GM18502 (cell line): ENCODE results near the gene TBC1D16.
"Not testable (repeated sequence)": the region's sequence is repeated elsewhere in the genome, so short reads cannot be mapped to it uniquely, and the experiment has no call there.

Source experiments
- ATAC-seq: cut with Tn5 transposase; IDR thresholded peaks from one replicate; pipeline ENCODE4 v1.9.1; 2021; ENCODE audit warnings: mild to moderate bottlenecking; ENCODE audit not compliant: unreplicated experiment, poor library complexity

TBC1D16 gene

DNA sequence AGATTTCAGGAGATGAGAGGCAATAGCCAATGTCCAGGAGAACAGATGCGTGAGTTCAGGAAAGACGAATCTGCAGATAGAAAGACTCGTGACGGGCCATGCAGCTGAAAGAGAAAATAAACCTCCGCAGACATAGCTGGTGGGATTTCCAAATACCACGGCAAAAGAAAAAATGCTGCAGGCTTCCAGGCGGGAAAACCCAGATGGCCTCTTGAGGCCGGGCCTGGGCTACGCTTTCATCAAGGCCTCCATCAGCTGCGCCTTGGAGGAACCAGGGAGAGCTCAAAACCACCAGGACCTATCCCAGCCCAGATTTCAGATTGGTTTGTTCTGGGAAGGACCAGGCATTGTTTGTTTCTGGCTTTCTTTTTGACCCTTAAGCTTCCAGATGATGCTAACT is 17.4 kb upstream of the TBC1D16 start:
- ATAC-seq = no peak

DNA sequence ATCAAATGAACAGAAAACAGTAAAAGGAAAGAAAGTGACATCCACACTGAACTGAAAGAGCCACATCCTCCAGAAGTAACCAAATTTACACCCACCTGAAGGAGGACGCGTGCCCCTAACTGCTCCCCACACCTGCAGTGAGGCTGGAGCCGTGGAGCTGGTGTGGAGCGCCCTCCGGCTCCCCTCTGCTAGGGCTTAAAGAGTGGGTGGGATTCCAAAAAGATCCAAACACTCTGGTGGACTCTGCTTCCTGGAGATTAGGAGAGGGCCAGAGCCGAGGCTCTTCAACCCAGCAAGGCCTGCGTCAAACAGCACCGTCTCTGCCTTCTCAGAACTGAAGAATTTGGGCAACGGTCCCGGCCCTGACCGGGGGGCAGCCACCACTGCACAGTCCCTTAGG is 16.0 kb upstream of the TBC1D16 start:
- no peak for ATAC-seq

DNA sequence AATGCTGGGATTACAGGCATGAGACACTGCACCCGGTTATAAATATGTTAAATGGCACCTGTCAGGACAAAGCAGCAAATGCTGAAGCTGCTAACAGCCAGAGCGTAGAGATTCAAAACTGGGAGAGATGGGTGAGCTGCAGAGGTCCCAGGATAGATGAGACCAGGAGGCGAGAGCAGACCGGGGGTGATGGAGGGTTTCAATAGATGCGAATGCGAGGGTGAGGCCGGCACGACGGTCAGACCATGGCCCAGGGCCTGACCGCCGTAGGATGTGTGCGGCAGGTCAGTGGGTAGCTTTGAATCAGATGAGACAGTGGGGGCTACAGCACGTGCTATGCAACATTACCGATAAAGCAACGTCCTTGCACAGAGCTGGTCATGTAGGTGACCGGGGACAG is 15.0 kb upstream of the TBC1D16 start:
- ATAC-seq = no peak

DNA sequence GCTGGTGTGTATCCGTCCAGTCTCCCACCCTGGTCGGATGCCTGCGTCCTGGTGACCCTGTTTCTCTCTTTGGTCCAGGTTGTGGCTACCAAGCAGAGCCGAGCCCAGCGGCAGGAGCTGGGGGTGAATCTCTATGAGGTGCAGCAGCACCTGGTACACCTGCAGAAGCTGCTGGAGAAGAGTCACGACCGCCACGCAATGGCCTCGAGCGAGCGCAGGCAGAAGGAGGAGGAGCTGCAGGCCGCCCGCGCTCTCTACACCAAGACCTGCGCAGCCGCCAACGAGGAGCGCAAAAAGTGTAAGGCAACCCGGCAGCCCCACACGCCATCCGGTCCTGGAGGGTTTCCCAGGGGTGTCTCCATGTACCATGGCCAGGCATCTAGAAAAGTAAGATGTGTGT is 14.3 kb upstream of the TBC1D16 start:
- ATAC-seq = no peak

DNA sequence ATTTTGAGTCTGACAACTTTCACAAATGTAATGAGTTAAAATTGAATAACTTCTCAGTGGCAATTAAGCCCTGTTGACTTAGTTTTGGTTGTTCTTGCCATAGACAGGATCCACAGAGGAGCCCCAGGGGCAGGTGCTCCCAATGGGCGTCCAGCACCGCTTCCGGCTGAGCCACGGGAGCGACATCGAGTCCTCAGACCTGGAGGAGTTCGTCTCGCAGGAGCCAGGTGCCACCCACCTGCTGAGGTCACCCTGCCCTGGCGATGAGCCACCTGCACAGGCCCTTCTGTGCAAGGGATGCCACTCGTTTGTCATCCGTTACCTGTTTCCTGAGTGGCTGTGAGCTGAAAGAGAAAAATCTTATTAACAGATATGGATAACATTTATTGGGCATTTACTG is 11.5 kb upstream of the TBC1D16 start:
- ATAC-seq = no peak

DNA sequence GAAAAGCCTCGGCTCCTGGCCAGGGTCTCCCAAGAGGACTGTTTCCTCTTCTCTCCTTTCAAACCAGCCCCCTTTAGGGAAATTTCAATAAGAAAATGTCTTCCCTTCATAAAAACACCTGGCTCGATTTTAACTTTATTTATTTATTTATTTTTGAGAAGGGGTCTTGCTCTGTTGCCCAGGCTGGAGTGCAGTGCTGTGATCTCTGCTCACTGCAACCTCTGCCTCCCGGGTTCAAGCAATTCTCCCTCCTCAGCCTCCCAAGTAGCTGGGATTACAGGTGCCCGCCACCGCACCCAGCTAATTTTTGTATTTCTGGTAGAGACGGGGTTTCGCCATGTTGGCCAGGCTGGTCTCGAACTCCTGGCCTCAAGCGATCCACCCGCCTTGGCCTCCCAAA is 11.0 kb upstream of the TBC1D16 start:
- ATAC-seq = not testable (repeated sequence)

DNA sequence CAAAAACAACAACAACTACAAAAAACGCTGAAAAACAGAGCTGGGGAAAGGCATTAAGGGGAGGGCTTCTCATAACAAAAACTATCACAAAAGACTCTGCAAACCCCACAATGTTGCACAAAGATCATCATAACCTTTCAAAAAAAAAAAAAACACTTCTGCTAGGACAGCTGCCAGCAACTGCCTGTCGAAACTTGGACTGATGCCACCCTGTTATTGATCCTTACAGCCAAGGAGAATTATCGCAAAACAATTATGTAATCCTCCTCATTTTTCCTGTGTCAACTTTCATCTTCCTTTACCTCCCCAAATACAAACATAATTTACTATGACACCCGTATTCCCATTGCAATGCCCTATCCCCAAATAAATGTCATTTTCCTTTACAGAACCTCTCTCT is 10.0 kb upstream of the TBC1D16 start:
- ATAC-seq = no peak

DNA sequence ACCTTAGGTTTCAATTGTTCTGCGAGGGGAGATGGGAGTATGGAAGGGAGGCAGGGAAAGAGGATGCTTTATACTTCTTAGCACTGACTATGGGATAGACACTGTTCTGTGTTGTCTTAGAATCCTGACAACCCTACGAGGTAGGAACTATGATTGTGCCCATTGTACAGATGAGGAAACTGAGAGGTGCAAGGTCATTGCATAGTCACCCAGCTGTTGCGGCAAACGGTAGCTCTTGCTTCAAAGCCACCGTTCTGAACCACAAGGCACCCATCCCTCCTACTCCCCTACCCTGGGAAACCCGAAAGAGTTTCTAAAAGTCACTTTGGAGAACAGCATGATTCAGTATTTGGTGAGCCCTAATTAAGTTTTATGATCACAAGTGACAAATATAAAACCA is 8.3 kb upstream of the TBC1D16 start:
- no peak for ATAC-seq

DNA sequence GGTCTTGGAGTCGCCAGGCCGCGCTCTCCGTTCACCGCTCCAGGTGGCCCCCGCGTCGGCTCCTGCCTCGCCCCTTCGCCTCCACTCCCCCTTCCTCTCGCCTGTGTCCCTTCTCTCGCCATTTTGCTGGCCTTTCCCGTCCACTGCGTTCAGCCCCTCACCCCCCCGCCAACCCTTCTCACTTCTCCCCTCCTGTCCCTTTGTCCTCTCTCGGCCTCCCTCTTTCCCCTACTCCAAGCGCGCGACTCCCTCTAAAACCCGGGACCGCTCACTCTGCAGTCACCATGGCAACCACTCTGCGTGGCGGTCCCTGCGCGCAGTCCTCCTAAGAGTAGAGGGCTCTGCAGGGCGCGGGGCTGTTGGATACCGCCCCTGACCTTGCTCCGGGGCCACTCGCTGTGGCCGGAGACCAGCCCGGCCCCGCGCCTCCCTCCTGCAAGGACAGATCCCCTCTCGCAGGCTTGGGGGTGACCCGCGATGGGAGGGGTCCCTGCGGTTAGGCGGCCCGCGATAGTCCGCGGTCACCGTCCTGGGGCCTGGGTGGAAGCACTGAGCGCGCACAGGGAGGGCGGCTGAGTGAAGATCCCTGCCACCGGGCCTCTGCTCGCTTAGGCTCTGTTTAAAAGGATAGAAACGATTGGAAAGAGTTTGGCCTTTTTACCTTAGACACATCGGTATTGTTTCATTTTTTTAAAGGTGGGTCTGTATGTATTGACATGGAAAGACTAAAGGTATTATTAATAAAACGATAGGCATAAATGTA is 1.2 kb upstream of the TBC1D16 start:
- ATAC-seq = peak; percentile 10

DNA sequence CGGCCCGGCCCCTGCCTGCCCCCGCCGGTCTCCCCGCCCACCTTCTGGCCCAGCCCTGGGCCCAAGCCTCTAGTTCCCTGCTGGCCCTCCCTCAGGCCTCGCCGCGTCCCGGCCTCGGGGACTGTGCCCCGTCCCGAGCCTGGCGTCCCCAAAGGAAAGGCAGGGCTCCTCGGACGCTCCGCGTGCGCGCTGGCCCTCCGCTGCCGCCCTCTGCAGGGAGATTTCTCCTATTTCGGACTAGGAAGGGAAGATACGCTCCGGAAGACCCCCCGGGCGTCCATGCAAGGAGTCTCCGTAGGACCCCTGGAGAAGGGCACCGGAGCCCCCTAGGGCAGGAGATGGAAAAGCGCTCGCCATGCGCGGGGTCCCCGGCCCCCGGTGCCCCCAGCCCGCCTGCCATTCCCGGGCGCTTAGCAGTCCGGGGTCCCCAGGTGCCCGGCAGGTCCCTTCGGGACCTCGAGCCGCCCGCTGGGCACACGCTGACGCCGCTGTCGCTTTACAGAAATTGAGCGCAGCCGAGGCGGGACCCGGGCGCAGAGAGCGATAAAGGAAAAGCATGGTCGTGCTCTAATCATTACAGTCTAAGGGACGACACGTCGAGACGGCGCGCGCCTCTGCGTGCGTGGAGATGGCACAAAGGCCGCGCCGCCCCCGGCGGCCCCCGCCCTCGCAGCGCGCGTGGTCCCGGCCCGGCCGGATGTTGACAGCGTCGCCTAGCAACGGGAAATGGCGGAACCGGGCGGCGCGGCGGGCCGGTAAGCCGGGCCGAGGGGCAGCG is 454 bp upstream of the TBC1D16 start, which contains the start of gene CCDC40:
CCDC40 (plus strand) TSS at position 706 of the 778 bp plus-strand sequence; CDS start at position 727, 21 bp downstream.
- peak; percentile 67 for ATAC-seq

DNA sequence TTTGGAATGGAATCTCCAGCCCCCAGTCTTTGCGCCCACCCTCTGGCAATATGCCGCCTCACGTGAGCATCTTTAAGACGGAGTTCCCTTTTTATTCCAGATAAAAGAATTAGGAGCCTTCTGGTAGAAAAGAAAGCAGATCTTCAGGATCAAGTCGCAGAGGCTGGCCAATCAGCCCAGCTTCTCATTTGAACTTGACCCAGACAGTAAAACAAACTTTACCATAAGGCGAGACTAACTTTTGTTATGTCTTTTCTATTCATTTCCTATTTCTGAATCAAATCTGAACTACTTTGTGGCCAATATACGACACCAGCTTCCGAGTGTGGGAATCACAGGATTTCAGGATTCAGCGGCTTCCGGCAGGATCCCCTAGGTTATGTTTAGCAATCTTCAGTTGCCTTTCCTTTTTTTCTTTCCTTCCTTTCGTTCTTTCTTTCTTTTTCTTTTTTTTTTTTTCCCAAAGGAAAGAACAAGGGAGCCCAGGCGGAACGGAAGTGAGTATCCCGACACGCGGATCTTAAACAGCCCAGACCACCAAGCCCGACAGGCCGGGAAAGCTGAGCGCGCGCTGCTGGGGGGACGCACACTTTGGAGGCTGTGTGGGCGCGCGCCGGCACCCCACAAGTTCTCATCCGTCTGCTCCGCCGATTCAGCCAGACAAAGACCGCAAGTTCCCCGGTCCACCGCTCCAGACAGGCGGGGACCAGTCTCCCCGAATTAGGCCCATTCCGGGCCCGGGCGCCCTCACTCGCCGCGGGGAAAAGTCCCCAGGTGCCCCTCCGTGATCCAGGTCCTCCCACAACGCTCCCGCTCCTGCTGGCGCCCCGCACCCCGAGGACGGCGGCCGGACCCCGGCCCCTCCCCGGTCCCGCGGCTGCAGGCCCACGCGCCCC is 633 bp downstream of the TBC1D16 start:
- peak; percentile 10 for ATAC-seq

DNA sequence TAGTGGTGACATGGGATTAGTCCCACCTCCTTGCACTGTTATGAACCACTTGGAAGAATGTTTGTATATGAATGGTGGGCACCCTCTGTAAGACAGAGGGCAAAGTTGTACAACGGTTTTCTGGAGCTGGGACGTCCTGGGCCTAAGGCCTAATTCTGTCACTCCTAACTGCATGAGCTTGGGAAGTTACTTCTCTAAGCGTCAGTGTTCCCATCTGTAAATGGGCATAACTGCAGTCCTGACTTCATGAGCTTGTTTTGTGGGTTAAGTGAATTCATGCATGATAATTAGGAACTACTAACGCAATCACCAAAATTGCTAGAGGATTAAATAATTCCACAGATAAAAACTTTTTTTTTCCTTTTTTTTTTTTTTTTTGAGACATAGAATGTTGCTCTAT is 1.8 kb downstream of the TBC1D16 start:
- ATAC-seq = no peak

DNA sequence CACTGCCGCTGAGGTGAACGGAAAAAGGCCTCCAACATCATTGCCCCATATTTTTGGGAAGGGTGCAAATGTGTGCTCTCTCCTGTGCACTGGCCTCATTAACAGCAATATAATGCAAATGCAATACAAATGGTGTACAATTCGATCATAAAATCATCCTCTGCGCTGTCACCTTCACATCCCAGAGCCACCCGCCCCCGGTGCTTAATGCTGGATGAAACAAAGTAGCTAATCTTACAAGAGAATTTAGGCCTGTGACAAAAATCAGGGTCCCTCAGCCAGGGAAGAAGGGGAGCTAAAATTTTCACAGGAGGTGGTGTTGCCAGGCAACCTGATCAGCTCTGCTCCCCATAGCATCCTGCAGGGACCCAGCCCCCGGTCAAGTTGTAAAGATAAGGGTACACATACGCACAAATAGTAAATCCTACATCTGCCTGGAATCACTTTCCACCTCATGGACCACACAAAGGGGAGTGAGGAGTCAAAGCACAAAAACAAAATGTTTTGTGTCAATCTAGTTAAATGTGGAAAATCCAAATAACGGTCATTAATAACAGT is 3.0 kb downstream of the TBC1D16 start:
- no peak for ATAC-seq

DNA sequence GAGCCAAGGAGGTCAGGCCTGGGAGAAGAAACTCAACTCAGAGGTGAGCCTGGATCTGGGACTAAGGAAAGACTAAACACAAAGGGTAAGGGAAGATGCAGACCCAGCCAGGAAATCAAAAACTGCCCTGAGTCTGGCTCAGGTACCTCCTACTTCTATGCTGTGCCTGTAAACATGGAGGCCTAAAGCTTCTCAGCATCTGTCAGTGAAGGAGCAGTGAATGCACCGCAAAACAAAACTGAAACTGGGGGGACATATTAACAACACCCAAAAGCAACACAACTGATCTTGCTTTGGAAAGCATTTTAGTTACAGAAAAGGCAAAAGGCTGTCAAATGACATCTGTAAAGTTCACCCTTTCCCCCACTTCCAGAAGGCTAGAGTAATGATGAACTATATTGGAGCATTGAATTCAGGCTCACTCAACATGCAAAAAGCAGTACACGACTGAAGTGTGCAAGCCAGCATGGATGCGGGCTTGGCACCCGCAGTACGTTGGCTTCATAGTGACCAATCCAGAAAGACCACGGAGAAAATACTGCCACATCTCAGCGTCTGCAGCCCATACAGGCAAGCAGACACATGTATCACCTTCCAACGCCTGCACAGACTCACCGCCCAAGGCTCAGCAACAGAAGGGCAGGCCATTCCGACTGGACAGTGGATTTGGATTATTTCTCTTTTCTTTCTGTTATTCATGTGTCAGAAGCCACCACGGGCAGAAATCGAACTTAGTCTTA is 3.8 kb downstream of the TBC1D16 start:
- no peak for ATAC-seq

DNA sequence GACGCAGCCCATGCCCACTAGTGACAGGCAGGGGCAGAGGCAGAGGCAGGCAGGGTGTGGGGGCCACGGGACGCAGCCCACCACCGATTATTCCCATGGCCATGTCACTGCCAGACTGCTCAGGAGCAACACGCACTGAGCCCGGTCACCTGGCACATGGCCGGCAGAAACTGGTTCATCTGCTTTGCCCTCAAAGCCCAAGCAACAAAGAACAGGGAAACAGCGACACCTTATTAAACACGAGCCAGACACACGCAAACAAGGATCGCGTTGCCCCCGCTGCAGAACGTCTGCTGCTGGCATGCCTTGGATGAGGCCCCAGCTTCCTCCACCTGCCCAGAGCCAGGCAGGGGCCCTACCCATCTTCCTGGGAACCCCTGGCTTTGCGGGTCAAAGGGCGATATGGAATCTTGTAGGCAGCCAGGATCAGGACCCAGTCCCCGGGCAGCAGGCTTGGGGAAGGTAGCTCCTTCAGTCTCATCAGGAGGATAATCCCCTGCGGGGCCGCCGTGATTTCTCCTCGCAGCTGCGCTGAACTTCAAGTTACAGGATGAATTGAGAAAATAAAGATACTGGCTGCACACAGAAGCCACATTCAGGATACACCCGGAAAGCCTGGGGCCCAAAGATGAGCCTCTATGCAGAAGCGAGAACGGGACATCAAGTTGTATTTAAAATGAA is 4.8 kb downstream of the TBC1D16 start:
- no peak for ATAC-seq

DNA sequence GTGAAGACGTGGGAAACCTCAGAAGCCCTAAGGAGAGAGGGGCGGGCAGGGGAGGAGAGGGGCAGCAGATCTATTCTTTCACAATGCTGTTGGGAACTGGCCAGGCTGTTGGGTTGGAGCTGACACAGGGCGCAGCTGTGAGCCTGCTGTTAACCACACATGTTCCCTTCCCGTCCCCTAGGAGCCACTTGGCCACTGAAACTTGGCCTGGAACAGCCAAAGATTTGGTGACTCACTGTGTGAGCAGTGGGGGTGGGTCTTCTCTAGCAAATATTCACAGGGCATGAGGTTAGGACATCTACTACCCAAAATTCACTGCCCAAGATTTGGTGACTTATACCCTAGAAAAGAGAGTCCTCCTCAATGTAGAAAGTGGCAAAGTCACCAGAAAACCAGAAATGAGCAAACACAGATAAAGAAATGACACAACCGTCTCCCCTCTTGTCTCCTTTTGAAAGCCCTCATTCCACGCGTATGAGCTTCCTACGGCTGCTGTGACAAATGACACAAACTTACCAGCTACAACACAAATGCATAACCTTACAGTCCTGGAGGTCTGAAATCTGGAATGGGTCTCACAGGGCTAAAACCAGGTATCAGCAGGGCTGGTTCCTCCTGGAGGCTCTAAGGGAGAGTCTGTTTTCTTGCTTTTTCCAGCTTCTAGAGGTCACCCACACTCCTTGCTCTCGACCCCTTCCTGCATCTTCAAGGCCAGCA is 6.3 kb downstream of the TBC1D16 start:
- no peak for ATAC-seq

DNA sequence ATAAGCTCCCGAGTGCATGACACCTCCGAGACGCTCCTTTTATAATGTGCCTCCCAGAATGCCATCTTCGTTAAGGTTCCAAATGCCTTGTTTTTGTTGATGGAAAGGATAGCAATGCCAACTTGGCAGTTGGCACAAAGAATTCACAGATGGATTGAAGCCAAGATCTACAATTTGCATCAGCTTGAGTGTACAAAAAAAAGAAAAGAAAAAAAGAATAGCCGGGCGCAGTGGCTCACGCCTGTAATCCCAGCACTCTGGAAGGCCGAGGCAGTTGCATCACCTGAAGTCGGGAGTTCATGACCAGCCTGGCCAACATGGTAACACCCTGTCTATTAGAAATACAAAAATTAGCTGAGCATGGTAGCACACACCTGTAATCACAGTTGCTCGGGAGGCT is 7.6 kb downstream of the TBC1D16 start:
- no peak for ATAC-seq

DNA sequence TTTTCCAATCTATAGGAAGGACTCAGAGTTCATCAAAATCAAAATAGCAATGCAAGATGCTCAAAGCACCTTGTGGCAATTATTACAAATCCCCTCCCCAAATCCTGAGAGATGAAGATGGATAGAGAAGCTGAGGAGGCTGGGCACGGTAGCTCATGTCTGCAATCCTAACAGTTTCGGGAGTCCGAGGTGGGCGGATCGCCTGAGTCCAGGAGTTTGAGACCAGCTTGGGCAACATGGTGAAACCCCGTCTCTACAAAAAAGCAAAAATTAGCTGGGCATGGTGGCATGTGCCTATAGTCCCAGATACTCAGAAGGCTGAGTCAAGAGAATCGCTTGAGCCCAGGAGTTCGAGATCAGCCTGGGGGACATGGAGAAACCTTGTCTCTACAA is 8.6 kb downstream of the TBC1D16 start:
- ATAC-seq = no peak
